Rectal smooth muscle tissue (tissue), 1 donor: Measurements from ENCODE around the gene XCL1.
A peak's percentile ranks its signal among the peaks of the same experiment; 100 is the strongest.
"Not testable (repeated sequence)": the region's sequence is repeated elsewhere in the genome, so short reads cannot be mapped to it uniquely, and the experiment has no call there.

Experiments
- H3K27ac ChIP-seq: one replicate; pipeline ENCODE4 v1.7.0; 2013; ENCODE audit warnings: low read depth, low read length, inconsistent platforms
- H3K27me3 ChIP-seq: one replicate; pipeline ENCODE4 v1.7.0; 2013; ENCODE audit warnings: low read length; ENCODE audit not compliant: control insufficient read depth, insufficient read depth
- H3K36me3 ChIP-seq: one replicate; pipeline ENCODE4 v1.7.0; 2013; ENCODE audit warnings: low read length; ENCODE audit not compliant: control insufficient read depth, insufficient read depth
- H3K4me1 ChIP-seq: one replicate; pipeline ENCODE4 v1.7.0; 2013; ENCODE audit warnings: low read length; ENCODE audit not compliant: control insufficient read depth, insufficient read depth
- H3K4me3 ChIP-seq: one replicate; pipeline ENCODE4 v1.7.0; 2013; ENCODE audit warnings: low read length
- H3K9ac ChIP-seq: one replicate; pipeline ENCODE4 v1.7.0; 2013; ENCODE audit warnings: low read length

Gene XCL1

DNA sequence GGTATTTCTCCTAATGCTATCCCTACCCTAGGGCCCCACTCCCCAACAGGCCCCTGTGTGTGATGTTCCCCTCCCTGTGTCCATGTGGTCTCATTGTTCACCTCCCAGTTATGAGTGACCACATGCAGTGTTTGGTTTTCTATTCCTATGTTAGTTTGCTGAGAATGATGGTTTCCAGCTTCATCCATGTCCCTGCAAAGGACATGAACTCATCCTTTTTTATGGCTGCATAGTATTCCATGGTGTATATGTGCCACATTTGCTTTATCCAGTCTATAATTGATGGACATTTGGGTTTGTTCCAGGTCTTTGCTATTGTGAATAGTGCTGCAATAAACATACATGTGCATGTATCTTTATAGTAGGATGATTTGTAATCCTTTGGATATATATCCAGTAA, 19.0 kb downstream of the XCL1 start:
- H3K27ac ChIP-seq, H3K4me3 ChIP-seq, H3K4me1 ChIP-seq: not testable (repeated sequence)

DNA sequence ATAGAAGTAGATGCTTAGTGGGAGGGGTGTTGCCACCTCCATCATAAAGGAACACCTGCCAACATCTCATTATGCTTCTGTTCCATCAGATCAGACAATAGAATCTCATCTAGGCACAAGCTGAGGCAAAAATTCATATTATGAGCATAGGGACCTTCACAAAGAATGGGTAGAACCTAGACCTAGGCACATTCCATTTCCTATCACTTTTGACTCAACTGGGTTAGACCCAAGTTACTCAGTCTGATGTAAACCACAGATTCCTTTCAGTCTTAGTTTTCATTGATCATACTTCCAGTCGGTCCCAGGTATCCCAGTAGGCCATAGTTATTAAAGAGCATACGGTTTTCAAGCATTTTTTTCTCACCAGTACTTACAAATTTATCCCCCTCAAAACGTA, 21.7 kb downstream of the XCL1 start:
- Histone ChIP-seq H3K27ac (no peak overlapping the region), H3K9ac (no peak overlapping the region), H3K36me3 (no peaks in the 10 kb centered on the region), H3K4me3 (no peak overlapping the region), H3K4me1 (no peaks in the 10 kb centered on the region), H3K27me3 (no peaks in the 10 kb centered on the region)

More for the DNA sequence above, 19.0 kb downstream of the XCL1 start:
- H3K36me3 ChIP-seq, H3K9ac ChIP-seq, H3K27me3 ChIP-seq: not testable (repeated sequence)

GRCh38 chr1:168598892-168599291, 22.5 kb downstream of the XCL1 start:
- Histone ChIP-seq H3K4me3 (no peak overlapping the region), H3K9ac (no peak overlapping the region), H3K36me3 (no peaks in the 10 kb centered on the region), H3K4me1 (no peaks in the 10 kb centered on the region), H3K27me3 (no peaks in the 10 kb centered on the region), H3K27ac (no peak overlapping the region)

DNA sequence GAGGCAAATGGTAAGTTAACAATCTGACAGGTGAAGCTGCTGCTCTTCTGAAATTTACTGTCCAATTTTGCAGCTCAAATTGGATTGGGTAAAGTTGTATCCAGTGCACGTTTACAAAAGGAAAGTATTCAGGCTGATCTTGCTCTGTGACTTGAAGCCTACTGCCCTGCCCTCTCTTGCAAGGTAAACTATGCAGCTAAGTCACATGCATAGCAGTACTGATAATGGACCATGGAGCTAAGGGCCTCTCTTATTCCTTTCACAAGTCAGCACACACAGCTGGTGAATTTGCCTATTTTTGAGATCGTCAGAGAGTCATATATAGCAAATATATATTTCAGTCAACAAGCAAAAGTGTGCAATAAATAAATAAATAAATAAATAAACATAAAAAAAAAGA, 23.2 kb downstream of the XCL1 start:
- no peak overlapping the region for H3K27ac ChIP-seq
- no peaks in the 10 kb centered on the region for H3K4me1 ChIP-seq
- no peak overlapping the region for H3K4me3 ChIP-seq
- H3K27me3 ChIP-seq = no peaks in the 10 kb centered on the region
- no peak overlapping the region for H3K9ac ChIP-seq
- H3K36me3 ChIP-seq = no peaks in the 10 kb centered on the region

- peaks cover 5% of the 10 kb centered on the region for H3K4me1 ChIP-seq
- H3K27ac ChIP-seq = no peak overlapping the region
- no peak overlapping the region for H3K9ac ChIP-seq
- H3K36me3 ChIP-seq = no peaks in the 10 kb centered on the region
- H3K4me3 ChIP-seq = no peak overlapping the region
- H3K27me3 ChIP-seq = no peaks in the 10 kb centered on the region
Measured at GRCh38 chr1:168601051-168601450, 24.6 kb downstream of the XCL1 start.

DNA sequence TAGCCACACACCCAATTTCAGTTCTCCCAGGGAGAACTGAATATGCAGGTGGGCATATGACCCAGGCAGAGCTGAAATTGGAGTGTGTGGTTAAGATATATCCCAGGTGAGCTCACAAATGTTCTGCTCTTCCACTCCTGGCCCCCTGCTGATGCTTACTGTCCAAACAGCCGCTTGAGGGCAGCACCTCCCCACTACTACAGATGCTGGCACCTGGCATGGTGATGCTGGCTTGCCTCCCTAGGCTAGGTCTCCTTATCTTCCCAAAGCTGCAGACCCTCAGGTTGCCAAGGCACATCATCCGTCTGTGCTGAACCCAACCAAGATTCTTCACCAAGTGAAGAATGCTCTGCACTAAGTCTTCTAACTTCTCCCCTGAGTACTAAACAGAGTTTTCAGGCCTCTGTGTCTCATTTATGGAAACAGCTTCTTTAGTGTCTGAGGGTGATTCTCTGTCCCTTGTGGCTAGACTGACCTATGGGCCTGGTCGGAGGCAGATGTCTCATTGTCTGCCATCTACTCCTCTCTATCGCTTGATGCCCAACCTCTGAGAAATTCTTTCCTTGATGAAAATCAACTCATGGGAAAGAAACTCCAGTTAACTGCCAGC, 27.2 kb downstream of the XCL1 start:
- Histone ChIP-seq H3K27ac (no peak overlapping the region), H3K36me3 (no peaks in the 10 kb centered on the region), H3K9ac (no peak overlapping the region), H3K4me1 (peaks cover 5% of the 10 kb centered on the region), H3K27me3 (no peaks in the 10 kb centered on the region), H3K4me3 (no peak overlapping the region)

DNA sequence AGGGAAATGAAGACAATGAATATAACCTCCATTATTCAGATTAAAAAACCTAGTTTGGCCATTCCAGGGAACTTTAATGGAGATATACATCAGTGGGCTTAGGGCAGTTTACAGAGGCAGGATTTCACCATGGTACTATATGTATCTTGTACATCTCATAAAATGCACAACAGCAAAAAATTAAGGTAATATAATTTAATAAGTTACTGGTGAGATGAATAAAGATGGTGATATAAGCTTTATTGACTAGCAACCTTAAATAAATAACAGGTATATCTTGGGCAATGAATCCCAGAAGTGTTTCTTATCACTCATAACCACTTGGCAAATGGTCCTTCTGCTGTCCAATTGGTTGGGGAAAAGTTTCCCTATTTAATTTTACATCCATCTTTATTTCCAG, 29.0 kb downstream of the XCL1 start:
- Histone ChIP-seq H3K4me1 (peaks cover 5% of the 10 kb centered on the region), H3K27ac (no peak overlapping the region), H3K4me3 (no peak overlapping the region), H3K27me3 (no peaks in the 10 kb centered on the region), H3K36me3 (no peaks in the 10 kb centered on the region), H3K9ac (no peak overlapping the region)

GRCh38 chr1:168606096-168606495, 29.7 kb downstream of the XCL1 start:
- Histone ChIP-seq H3K27me3 (no peaks in the 10 kb centered on the region), H3K9ac (no peak overlapping the region), H3K4me3 (no peak overlapping the region), H3K4me1 (peaks cover 5% of the 10 kb centered on the region), H3K27ac (no peak overlapping the region), H3K36me3 (no peaks in the 10 kb centered on the region)

- no peak overlapping the region for H3K9ac ChIP-seq
- no peaks in the 10 kb centered on the region for H3K27me3 ChIP-seq
- H3K36me3 ChIP-seq = no peaks in the 10 kb centered on the region
- no peak overlapping the region for H3K27ac ChIP-seq
- no peak overlapping the region for H3K4me3 ChIP-seq
- peaks cover 5% of the 10 kb centered on the region for H3K4me1 ChIP-seq
Measured at GRCh38 chr1:168607872-168608428, 31.5 kb downstream of the XCL1 start.

DNA sequence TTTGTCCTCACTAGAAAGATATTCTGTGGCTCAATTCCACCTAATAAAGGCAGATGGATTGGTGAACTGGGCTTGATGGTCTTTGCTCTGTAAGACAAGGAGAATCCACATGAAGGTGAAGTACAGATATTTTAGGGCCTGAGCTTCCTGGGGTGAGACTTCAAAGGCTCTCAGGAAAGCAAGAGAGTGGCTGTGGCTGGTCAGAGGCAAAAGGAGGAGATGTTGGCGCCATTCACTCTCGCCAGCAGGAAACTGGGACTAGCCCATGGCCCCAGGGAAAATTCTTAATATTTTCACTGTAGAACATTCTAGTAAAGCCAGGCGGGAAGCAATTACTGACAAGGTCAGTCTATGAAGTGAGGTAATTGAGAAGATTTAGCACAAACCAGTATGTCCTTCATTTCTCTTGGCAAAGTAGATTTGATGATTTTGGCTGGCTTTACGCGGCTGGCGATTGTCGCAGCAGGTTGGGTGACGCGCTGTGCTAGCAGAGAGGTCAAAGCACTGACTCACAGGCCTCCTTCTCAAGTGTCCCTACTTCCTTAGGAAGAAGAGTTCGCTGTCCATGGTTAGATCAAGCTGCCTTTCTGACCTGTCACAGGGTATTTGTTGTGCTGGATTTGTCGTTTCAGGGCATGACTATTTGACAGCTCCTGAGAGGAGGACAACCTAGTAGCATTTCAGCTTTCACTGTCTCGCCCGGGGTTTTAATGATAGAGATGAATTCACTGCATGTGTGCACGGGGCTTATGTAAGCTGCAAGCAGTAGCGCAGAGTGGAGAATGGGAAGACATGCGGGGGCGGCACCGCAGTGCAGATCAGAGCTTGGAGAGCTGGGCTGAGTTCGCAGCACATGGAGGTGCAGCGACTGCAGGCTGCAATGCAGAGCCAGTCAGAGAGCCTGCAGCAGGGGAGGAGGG, 32.7 kb downstream of the XCL1 start:
- no peak overlapping the region for H3K9ac ChIP-seq
- H3K4me3 ChIP-seq = no peak overlapping the region
- H3K4me1 ChIP-seq = peaks cover 11% of the 10 kb centered on the region
- H3K36me3 ChIP-seq = no peaks in the 10 kb centered on the region
- no peak overlapping the region for H3K27ac ChIP-seq
- H3K27me3 ChIP-seq = no peaks in the 10 kb centered on the region

GRCh38 chr1:168609741-168610510, 33.5 kb downstream of the XCL1 start:
- H3K4me3 ChIP-seq = no peak overlapping the region
- no peaks in the 10 kb centered on the region for H3K27me3 ChIP-seq
- no peaks in the 10 kb centered on the region for H3K36me3 ChIP-seq
- H3K27ac ChIP-seq = no peak overlapping the region
- H3K4me1 ChIP-seq = peaks cover 12% of the 10 kb centered on the region
- no peak overlapping the region for H3K9ac ChIP-seq

DNA sequence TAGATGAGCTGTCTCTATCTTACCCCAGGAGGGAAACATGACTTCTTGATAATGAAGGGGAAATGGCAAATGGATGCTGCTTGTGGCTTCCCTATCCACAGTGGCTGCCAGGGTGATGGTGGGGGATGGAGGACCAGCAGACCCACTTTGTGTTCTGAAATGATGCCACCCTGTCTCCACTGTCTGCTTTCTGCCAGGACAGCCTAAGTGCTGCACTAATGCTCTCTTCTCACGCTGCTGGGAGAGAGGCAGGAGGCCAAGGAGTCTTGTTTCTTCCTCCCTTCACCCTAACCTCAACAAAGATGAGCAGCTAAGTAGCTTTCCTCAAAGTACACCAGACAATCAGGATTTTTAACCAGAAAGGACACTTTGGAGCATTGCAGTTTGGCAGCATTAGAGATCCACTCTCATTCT, 36.6 kb downstream of the XCL1 start:
- no peaks in the 10 kb centered on the region for H3K27me3 ChIP-seq
- no peaks in the 10 kb centered on the region for H3K36me3 ChIP-seq
- H3K4me3 ChIP-seq = no peak overlapping the region
- peak overlapping the region; percentile 1 for H3K27ac ChIP-seq
- no peak overlapping the region for H3K9ac ChIP-seq
- H3K4me1 ChIP-seq = peaks cover 10% of the 10 kb centered on the region
